Measurements from ENCODE around the gene SYT13.

Gene SYT13

DNA sequence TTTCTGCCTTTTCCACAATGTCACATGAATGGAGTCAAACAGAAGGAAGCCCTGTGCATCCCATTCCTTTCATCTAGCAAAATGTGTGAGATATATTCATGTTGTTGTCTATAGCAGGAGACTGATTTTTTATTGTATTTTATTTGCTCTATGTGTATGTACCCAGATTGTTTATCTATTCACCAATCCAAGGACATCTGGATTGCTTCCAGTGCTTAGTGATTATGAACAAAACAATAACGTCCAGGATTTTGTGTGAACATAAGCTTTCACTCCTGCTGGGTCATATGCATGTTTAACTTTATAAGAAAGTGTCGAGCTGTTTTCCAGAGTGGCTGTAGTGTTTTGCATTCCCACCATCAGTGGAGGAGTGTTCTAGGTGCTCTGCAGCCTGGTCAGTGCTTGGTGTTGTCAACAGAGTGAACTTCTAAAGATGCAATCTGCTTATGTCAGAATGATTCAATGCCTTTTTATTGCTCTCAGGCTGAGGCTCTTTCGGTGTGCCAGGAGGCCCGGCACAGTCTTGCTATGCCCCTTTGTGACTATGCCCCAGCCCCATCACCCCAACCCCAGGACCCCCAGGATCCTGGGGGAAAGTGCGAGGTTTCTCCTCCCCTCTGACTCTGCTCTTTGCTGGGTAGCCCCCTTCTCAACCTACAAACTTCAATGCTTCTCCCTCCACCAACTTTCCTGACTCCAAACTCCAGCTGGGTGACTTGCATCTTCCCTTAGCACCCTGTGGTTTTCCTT lies 19.9 kb upstream of the SYT13 start:
- no peak for DNase-seq (ENCODE audit: low read depth)

DNA sequence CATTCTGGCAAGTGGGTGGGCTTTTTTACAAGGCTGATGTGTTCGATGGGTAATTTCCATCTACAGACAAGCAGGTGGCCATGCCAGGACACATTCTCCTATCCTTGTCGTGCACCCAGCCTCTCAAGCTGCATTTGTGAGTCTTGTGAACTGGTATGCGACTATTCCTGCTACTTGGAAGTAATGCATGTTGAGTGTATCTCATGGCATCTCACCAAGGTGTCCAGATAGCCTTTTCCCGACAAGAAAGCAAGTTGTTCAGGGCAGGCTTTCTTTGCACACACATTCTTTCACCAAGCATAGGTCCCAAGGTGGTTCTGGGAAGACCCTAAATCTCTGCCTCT lies 18.8 kb upstream of the SYT13 start:
- no peak for DNase-seq (ENCODE audit: low read depth)

DNA sequence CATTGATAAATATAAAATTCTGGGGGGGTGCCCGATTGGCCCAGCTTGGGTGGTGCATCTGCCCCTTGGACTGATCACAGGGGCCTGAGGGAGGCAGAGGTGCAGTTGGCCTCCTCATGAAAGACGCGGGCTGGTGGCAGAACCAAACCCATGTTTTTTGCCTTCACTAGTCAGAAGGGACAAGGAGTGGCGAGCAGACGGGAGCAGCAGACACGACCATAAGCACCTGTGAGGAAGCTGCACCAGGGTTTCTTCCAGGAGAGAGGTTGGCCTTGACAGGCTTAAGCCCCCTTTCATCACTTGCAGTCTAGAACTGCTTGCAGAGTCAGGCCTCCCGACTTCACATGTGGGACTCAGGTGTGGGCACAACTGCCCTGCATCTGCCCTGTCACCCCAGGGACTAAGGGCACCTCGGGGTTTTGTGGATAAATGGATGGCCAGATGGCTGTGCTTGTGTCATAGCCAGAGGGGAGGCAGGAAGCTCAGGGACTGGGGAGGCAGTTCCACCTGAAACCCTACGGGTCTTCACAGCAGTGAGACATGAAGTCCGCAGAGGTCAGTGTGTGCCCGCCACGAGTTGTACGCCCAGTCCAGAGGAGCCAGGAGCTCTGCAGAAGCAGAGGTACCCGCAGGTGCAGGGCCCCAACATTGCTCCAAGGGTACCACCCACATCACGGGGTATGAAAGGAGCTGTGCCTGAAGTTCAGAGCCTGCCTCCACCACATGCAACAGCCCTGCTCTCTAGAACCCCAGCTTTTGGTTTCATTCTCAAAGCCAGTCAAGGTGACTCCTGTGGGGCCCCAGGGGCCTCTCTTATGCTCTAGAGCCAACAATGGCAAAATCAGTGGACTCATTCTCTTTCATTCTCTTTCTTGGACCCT lies 18.2 kb upstream of the SYT13 start:
- DNase-seq (ENCODE audit: low read depth), result no peak

DNA sequence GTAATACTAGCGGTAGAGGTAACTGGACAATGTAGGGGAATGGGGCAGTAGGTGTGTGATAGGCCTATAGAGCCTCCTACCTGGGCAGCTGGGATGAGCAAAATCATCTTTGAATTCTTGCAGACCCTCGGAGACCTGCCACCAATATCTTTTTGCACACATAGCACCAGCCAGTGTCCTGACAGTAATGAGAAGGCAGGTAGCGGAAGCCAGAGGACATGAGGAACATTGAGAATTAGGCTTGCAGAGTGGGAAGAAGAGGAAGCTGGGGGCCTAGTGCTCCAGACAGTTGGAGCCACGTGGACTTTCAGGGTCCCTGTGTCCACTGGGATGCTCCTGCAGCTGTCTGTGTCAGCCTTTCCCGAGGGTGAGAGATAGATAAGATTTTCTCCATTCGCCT lies 17.2 kb upstream of the SYT13 start:
- no peak for DNase-seq (ENCODE audit: low read depth)

DNA sequence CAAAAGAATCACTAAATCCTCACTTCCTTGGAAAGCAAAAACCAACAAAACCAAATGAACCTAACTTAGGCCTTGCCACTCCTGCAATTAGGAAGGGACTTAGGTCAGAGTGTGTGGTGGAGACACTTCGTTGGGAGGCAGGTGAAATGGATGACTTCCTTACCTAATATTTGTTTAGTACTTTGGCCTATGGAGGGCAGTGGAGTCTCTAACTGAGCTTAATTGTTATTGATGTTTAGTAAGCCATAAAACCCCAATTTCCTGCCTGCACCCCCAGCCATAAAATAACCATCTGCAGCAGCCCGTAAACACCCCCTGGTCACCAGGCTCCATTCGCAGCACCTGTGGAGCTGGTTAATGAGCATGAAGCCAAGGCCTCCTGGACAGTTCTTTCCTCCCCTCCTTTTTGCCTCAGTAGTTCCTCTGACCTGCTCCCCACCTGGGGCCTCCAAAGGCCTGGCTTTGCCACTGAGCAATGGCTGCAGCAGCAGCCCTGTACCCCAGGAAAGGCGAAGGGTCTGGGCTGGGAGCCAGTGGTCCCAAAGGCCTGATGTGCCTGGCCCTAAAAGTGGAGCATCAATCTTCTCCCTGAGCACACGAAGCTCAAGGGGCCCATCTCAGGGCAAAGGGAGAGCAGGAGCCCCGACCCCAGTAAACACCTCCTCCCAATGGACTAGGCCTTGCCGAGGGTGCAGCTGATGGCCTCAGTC lies 15.6 kb upstream of the SYT13 start:
- DNase-seq (ENCODE audit: low read depth), result no peak

DNA sequence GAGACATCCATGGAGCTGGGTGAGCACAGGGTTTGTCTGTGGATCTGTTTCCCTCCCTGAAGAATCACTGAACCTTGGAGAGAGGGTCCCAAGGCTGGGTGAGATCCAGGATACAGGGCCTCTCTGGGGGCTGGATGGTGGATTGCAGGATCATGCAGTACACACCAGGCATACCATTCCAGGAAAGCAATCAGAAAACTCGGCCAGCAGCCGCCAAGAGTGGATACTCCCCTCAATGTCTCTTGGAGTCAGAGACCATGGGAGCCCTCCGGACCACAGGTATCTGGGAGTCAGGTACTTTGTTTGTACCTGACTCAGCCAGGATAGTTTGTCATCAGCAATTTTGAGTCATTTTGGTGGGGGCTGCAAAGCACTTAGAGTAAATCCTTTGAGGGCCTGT lies 14.6 kb upstream of the SYT13 start:
- DNase-seq (ENCODE audit: low read depth), result no peak

DNA sequence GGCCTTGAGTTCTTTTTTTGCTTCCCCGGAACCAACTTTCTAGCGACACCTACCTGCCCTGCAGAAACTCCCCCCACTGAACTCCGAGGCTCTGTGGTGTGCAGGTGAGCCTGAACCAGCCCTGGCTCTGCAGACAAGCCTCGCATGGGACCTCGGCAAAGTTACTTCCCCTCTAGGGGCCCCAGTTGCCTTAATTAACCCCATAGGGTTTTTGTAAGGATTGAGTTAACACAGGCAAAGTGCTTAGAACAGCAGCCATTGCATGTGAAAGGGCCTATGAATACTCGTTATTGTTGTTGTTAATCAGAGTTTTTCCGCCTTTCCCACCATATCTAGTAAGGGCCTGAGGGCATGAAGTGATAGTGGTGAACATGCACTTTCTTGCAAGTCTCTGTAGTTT lies 12.6 kb upstream of the SYT13 start:
- no peak for DNase-seq (ENCODE audit: low read depth)

DNA sequence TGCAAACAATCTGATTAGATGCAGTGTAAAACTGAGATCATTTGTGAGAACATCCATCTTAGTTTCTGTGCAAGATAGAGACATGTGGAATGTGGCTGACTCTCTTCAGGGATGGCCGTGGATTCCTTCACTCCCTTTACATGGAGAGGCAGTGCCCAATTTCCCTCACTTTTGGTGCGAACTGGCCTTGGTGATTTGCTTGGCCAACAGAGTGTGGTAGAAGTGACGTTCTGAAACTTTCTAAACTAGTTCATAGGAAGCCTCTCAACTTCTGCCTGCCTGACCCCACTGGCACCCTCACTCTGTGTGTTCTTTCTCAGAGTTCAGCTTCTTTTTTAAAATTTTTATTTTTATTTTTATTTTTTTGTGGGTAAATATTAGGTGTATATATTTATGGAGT lies 9.9 kb upstream of the SYT13 start:
- no peak for DNase-seq (ENCODE audit: low read depth)

DNA sequence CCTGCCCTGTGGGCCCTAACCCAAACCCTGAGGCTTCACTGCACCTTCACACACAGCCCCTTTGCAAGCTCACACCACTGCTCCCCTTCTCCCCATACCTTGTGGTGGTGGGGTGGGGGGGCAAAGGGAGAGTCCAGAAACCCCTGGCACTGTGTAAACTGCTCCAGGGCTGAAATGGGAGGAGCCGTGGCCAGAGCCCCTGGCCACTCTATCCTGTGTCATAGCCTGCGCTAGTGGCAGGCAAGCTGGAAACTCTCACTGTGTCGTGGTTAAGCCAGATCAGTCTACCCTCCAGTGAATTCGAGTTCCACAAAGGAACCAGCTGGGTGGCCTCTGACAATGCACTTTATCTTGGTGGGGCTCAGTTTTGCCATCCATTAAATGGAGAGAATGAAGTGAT lies 8.4 kb upstream of the SYT13 start:
- no peak for DNase-seq (ENCODE audit: low read depth)

DNA sequence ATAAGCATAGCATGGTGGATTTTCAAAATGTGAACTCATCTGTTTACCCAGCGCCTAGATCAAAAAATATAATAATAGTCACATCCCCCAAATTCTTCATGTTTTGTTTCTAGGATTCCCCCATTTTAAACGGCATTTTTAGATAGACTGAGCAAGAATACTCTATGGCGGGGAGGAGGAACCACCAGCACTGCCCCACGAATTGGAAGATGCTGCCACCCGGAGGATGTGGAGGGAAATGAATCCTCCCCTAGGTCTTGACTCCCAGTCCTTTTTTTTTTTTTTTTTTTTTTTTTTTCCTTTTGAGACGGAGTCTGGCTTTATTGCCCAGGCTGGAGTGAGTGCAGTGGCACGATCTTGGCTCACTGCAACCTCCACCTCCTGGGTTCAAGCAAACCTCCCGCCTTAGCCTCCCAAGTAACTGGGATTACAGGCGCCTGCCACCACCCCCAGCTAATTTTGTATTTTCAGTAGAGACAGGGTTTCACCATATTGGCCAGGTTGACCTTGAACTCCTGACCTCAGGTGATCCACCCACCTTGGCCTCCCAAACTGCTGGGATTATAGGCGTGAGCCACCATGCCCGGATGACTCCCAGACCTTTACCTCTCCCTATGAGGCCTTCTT lies 7.5 kb upstream of the SYT13 start:
- peak; percentile 15 for DNase-seq (ENCODE audit: low read depth)

DNA sequence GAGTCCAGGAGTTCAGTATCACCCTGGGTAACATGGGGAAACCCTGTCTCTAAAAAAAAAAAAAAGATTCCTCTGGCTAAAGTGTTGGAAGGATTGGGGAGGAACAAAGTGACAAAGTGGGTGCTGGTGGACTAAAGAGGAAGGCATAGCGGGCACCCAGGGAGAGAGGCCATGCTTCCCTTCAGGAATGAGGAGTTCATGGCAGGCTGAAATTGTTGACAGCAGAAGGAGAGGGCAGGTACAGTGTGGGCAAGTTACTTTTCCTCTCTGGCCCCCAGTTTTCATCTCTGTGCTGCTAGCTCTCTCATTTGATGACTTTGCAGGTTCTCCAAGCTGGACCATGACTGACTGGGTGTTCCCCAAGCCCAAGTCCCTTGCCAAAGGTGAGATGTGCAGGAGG lies 4.4 kb upstream of the SYT13 start:
- DNase-seq (ENCODE audit: low read depth), result no peak

DNA sequence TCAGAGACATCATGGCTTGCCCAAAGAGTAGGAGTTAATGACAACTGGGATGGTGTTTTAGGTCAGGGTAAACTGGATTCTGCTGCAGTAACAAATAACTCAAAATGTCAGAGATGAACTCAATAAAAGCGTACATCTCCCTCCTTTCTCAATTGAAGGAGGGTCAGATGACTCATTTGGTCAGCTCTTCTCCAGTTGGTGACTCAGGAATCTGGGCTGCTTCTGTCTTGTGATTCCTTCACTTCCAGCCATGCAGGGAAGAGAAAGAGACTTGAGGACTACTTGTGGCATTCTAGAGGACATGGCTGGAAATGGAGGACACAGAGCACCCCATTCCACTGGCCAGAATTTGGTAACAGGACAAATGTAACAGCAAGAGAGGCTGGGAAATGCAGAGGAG lies 3.2 kb upstream of the SYT13 start:
- no peak for DNase-seq (ENCODE audit: low read depth)

DNA sequence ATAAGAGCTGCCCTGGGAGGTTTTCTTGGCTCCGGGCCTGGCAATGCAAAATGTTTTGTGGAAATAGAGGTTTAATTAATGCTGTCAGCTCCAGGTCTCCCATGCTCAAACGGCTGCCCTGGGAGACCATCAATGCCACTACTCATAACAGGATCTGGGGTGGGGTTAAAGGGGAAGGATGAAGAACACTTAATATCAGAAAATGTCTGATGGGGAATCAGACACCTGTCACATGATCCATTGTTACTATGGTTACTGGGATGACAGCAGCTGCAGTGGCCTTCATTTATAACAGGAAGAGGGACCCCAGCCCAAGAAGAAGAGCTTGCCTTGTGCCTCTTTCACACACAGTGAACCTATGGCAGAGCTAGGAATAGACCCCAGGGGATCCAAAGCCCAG lies 2.2 kb upstream of the SYT13 start:
- DNase-seq (ENCODE audit: low read depth), result no peak

DNA sequence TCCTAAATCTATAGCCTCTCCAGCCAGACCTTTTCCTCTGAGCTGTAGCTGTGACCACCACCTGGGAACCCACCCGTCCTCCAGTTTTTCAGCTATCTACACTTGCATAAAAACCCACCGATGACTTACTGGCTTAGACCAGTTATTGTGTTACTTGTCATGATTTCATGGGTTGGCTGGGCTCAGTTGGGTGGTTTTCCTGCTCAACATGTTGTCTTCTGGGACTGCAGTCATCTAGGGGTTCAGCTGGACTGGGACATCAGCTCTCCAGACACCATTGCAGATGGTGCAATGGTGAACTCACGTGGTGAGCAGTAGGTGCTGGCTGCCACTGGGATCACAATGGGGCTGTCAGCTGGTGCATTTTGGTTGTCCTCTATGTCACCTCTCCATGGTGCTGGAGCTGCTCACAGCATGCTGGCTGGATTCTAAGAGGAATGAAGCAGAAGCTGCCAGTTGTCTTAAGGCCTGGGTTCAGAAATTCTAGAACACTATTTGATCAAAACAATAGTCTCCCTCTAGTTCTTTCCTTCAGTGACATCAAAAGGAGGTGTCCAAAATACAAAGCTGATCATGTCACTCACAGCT lies 1.3 kb upstream of the SYT13 start:
- no peak for DNase-seq (ENCODE audit: low read depth)

DNA sequence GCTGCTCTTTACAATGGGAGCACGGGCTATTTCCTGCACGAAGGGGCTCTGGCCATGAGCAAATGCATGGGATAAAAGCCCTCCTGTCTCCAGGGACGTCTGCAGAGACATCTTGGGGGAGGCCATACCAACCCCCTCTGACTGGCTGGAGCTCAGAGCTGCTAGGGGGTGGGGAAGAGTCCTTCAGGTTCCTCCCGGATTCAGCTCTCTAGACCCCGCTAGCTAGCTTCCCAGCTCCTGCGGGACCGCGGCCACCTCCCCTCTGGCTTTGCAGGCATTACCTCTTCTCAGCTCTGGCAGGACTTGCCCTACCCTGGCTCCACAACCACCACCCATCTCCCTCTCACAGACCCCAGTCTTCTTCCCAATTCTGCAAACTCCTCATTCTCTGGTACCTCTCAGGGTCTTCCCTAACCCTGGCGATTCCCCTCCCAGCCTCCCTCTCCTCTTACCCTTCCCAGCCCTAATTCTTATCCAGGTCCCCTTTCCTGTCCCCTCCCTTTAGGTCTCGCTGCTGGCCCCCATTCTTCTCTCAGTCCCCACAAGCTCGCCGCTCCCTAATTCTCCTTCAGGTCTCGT lies 802 bp downstream of the SYT13 start:
- DNase-seq (ENCODE audit: low read depth), result no peak

DNA sequence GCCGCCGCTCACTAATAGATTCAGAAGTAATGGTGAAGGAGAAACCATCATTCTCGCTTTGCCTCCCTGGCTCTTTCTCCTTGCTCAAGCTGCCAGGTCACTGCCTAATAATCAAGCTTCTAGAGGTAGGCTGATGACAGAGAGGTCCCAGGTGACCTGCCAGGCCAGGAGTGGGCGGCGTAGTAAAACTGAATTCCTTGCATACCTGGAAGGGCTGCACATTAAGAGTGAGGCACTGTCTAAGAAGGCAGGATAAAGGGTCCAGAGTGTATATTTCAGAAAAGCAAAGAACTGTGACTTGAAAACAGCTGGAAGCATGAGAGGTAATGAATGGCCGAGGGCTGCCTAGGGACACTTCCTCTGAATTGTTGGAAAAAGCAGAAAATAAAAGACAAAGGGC lies 4.1 kb downstream of the SYT13 start:
- DNase-seq (ENCODE audit: low read depth), result no peak

DNA sequence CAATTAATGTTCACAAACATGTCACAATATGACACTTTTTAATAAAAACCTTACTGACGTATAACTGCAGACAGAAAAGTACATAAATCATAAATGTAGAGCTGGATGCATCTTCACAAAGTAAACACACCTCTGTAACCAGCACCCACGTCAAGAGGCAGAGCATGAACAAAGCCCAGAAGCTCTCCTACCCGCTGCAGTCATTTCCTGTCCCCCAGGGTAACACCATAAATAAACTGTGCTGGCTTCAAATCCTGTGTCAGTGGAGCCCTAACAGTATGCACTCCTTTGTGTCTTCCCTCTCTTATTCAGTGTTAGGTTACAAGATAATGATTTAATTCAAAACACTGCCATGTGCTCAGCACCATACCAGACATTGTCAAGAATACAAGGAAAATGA lies 5.7 kb downstream of the SYT13 start:
- no peak for DNase-seq (ENCODE audit: low read depth)

DNA sequence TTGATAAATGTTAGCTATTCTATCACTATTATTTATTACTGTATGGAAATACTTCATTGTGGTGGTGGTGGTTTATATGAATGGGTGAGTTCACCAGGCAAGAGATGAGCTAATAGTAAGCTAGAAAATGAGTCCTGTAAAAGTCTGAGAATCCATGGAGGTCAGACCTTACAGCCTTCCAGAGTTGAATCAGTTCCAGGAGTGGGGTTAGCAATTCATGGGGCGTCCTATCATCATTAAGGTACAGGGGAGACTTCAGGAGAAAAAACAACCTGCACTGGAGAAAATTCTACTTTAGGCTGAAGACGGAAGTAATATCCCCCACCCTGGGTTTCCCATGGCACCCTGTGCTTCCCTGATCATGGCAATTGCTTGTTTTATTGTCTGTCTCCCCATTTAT lies 6.5 kb downstream of the SYT13 start:
- DNase-seq (ENCODE audit: low read depth), result no peak

DNA sequence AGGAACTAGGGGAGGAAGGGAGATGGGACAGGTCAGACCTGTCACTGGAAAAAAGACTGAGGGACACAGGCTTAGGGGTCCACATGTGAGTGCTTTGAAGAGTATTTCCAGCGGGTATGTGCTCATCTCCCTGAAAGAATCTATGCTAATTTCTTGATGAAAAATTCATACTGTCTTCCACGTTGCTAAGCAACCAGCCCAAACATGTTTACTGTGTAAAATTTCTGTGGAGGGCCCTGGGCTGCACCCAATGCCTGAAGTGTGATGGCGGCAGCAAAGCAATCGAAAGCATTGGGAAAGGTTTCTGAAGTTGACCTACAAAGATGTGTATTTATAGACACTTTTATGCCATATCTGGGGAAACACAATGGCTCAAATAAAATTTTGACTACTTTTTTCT lies 7.4 kb downstream of the SYT13 start:
- DNase-seq (ENCODE audit: low read depth), result no peak

DNA sequence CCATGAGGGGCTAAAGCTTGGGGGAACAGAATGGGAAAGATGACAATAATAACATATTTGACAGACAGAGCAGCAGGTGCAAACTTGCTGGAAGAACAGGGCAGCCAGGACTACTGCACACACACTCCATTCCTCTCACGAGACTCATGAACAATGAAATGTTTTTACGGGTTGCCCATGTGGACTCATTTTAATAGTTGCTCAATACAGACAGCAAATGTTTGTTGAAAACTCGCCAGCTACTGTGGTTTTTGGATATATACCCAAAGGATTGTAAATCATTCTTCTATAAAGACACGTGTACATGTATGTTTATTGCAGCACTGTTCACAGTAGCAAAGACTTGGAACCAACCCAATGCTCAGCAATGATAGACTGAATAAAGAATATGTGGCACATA lies 10.3 kb downstream of the SYT13 start:
- no peak for DNase-seq (ENCODE audit: low read depth)

DNA sequence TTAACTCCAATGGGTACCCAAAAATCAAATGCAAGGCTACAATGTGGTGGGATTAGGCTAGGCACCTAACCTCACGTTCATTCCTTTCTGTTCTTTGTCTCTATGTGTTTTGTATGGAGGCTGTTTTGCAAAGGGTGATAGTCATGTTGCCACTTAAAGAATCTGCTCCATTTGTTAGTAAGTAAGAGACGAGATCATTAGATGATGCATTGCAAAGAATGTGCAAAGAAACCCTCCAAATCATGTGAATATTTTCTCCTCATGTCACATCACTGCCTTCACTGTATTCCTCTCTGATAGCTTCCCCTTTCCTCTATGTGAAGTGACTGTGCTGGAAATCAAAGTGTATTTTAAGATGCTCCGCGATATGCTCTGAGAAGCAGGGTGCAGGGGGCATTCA lies 11.9 kb downstream of the SYT13 start:
- no peak for DNase-seq (ENCODE audit: low read depth)

DNA sequence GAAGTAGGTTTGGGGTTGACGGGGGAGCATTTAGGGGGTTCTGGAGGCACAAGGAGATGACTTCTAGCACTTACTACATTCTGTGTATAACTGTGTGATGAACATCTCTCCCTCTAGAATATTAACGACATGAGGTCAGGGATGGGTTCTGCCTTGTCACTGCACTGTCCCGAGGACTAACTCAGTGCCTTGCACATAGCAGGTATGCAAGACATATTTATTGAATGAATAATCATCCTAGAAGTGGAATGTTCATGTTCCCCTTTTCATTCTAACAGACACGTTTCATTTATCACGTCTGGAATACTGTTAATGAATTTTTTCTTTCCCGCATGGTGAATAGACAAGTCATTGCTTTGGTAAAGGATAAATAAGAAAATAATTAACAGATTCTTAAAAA lies 12.6 kb downstream of the SYT13 start:
- no peak for DNase-seq (ENCODE audit: low read depth)
